K562 (cell line): ENCODE measurements around the gene CRADD. TPM values are rescaled to one million over a fixed set of nuclear protein-coding genes. Genes with fewer than 3 reads are reported as not detected.

Experiments
- HDGF ChIP-seq: fragments of 450-650 bp; IDR thresholded peaks from 2 replicates; pipeline ENCODE4 v1.6.1; 2016
- IRF2 ChIP-seq: sonication (generic); formaldehyde crosslinking; IDR thresholded peaks from 2 replicates; pipeline ENCODE4 v1.8.1; 2022; ENCODE audit warnings: mild to moderate bottlenecking, missing genetic modification reagents
- KHSRP ChIP-seq: fragments of 450-650 bp; IDR thresholded peaks from 2 replicates; pipeline ENCODE4 v1.6.1; 2017
- NCOR1 ChIP-seq: fragments of 450-650 bp; IDR thresholded peaks from 2 replicates; pipeline ENCODE4 v1.6.1; 2016; ENCODE audit warnings: mild to moderate bottlenecking, moderate library complexity
- RFX7 ChIP-seq: fragments of 250-450 bp; sonication (Bioruptor Pico); IDR thresholded peaks from 2 replicates; pipeline ENCODE4 v1.5.1; 2021; ENCODE audit warnings: mild to moderate bottlenecking
- SIRT6 ChIP-seq: IDR thresholded peaks from one replicate; pipeline ENCODE4 v1.6.1; 2012; ENCODE audit warnings: low read depth, mild to moderate bottlenecking, control low read depth, inconsistent platforms, low read length, moderate library complexity
- SMAD1 ChIP-seq: fragments of 150-350 bp; IDR thresholded peaks from 2 replicates; pipeline ENCODE4 v1.6.1; 2014; ENCODE audit warnings: low read length, low read depth; ENCODE audit not compliant: partially characterized antibody
- polyA plus RNA-seq, 8 experiments: library from polyadenylated mRNA; depleted of rRNA in 4 of 8; stranded (reverse) in 5 of 8; unstranded in 3 of 8; fragments of >200 nt; fragmentation: Nextera tagmentation in 2 of 8; fragmentation: Illumina TruSeq in 1 of 8; extraction: Ambion mirVana in 2 of 8; extraction: Trizol in 1 of 8; gene quantifications; 2 replicates each; pipeline versions ENCODE4 v1.2.1 to v1.2.3, GENCODE V29; 2011 to 2014; ENCODE audit warnings: inconsistent platforms in 1 of 8, missing spikeins in 1 of 8
- total RNA-seq, 7 experiments: library from RNA; depleted of rRNA in 6 of 7; stranded (reverse); fragments of >200 nt in 6 of 7; fragmentation: Illumina TruSeq in 2 of 7; extraction: Trizol in 2 of 7; gene quantifications; 2 replicates each; pipeline versions ENCODE4 v1.2.1 to v1.2.3, GENCODE V29; 2011 to 2021; ENCODE audit warnings: low replicate concordance in 1 of 7
- TF ChIP-seq, protein P1 (sequence below), 2 experiments: fragments of 450-650 bp; IDR thresholded peaks; 2 replicates each; pipeline ENCODE4 v1.6.1; 2018; ENCODE audit warnings: mild to moderate bottlenecking in 2 of 2, low read depth in 1 of 2; ENCODE audit not compliant: partially characterized antibody in 2 of 2
- TF ChIP-seq, protein P2 (sequence below): IDR thresholded peaks from 3 replicates; pipeline ENCODE4 v1.6.1; 2011; ENCODE audit warnings: borderline replicate concordance, mild to moderate bottlenecking; ENCODE audit not compliant: insufficient read length, insufficient read depth
- TF ChIP-seq, protein P3 (sequence below): fragments of 150-350 bp; IDR thresholded peaks from 2 replicates; pipeline ENCODE4 v1.6.1; 2014; ENCODE audit warnings: low read depth, mild to moderate bottlenecking, low read length, borderline replicate concordance
- TF ChIP-seq, protein P4 (sequence below): fragments of 250-450 bp; sonication (Bioruptor Pico); IDR thresholded peaks from 2 replicates; pipeline ENCODE4 v1.4.0; 2020; ENCODE audit warnings: mild to moderate bottlenecking, moderate library complexity
- TF ChIP-seq, protein P5 (sequence below): fragments of 450-650 bp; IDR thresholded peaks from 2 replicates; pipeline ENCODE4 v1.6.1; 2018; ENCODE audit warnings: mild to moderate bottlenecking, low read depth; ENCODE audit not compliant: partially characterized antibody
- TF ChIP-seq, protein P6 (sequence below): fragments of 450-650 bp; formaldehyde crosslinking; IDR thresholded peaks from 2 replicates; pipeline ENCODE4 v1.4.0; 2022; ENCODE audit warnings: missing genetic modification characterization

The CRADD gene
- total and polyA plus RNA-seq, 9 of the 15 experiments (the other 6 are each of a cell fraction or from before 2014, with no cell fraction given), result 20.5 to 41.1 (median 25.9) TPM

DNA sequence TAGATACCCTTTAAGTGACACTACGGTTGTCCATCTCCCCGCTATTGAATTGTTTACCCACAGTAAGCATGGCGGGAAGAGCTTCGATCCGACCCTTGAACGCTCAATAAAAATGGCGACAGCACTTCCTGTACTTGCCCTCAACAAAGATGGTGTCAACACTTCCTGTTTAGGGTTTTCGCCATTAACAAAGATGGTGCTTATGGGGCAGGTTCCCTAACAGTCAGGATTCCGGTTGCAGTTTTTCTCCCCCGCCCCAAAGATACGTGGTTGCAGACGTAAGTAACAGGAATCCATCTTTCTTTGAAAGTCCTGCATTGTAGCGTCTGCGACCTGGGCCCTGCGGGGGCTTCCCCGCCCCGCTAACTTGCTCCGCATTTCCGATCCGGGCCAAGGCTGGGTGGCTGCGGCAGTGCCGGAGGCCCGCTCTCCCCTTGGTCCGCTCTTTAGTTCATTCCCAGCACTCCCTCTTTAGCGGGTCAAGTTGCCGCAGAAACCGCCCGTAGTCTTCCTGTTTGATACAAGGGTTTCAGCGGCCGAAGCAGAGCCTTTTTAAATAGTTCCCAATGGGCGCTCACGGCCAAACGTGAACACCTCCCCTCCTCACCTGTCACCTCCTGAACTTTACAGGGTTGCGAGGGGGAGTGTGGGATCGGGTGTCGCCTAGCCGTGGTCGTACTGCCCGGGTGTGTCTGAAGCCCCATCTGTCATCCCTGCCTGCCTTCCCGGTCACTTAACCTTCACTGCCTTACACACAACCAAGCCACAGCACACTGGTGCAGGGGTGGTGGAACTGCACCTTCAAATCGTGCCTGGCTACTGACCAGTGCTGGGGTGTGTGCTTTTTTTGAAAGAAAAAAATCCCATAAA is at the start of gene CRADD (continued):
- TF ChIP-seq, protein P1, sequence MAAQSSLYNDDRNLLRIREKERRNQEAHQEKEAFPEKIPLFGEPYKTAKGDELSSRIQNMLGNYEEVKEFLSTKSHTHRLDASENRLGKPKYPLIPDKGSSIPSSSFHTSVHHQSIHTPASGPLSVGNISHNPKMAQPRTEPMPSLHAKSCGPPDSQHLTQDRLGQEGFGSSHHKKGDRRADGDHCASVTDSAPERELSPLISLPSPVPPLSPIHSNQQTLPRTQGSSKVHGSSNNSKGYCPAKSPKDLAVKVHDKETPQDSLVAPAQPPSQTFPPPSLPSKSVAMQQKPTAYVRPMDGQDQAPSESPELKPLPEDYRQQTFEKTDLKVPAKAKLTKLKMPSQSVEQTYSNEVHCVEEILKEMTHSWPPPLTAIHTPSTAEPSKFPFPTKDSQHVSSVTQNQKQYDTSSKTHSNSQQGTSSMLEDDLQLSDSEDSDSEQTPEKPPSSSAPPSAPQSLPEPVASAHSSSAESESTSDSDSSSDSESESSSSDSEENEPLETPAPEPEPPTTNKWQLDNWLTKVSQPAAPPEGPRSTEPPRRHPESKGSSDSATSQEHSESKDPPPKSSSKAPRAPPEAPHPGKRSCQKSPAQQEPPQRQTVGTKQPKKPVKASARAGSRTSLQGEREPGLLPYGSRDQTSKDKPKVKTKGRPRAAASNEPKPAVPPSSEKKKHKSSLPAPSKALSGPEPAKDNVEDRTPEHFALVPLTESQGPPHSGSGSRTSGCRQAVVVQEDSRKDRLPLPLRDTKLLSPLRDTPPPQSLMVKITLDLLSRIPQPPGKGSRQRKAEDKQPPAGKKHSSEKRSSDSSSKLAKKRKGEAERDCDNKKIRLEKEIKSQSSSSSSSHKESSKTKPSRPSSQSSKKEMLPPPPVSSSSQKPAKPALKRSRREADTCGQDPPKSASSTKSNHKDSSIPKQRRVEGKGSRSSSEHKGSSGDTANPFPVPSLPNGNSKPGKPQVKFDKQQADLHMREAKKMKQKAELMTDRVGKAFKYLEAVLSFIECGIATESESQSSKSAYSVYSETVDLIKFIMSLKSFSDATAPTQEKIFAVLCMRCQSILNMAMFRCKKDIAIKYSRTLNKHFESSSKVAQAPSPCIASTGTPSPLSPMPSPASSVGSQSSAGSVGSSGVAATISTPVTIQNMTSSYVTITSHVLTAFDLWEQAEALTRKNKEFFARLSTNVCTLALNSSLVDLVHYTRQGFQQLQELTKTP (IDR thresholded peaks at IDR 0.05; ENCODE audit: low read depth in 1 of 2, partially characterized antibody in 2 of 2), result no peak
- TF ChIP-seq, protein P2, sequence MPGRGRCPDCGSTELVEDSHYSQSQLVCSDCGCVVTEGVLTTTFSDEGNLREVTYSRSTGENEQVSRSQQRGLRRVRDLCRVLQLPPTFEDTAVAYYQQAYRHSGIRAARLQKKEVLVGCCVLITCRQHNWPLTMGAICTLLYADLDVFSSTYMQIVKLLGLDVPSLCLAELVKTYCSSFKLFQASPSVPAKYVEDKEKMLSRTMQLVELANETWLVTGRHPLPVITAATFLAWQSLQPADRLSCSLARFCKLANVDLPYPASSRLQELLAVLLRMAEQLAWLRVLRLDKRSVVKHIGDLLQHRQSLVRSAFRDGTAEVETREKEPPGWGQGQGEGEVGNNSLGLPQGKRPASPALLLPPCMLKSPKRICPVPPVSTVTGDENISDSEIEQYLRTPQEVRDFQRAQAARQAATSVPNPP, result no peak
- TF ChIP-seq, protein P3, sequence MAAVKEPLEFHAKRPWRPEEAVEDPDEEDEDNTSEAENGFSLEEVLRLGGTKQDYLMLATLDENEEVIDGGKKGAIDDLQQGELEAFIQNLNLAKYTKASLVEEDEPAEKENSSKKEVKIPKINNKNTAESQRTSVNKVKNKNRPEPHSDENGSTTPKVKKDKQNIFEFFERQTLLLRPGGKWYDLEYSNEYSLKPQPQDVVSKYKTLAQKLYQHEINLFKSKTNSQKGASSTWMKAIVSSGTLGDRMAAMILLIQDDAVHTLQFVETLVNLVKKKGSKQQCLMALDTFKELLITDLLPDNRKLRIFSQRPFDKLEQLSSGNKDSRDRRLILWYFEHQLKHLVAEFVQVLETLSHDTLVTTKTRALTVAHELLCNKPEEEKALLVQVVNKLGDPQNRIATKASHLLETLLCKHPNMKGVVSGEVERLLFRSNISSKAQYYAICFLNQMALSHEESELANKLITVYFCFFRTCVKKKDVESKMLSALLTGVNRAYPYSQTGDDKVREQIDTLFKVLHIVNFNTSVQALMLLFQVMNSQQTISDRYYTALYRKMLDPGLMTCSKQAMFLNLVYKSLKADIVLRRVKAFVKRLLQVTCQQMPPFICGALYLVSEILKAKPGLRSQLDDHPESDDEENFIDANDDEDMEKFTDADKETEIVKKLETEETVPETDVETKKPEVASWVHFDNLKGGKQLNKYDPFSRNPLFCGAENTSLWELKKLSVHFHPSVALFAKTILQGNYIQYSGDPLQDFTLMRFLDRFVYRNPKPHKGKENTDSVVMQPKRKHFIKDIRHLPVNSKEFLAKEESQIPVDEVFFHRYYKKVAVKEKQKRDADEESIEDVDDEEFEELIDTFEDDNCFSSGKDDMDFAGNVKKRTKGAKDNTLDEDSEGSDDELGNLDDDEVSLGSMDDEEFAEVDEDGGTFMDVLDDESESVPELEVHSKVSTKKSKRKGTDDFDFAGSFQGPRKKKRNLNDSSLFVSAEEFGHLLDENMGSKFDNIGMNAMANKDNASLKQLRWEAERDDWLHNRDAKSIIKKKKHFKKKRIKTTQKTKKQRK, result no peak
- no peak for TF ChIP-seq RFX7 (CRISPR knock-in tag)
- TF ChIP-seq IRF2 (CRISPR knock-in tag), result no peak
- TF ChIP-seq, protein P4, sequence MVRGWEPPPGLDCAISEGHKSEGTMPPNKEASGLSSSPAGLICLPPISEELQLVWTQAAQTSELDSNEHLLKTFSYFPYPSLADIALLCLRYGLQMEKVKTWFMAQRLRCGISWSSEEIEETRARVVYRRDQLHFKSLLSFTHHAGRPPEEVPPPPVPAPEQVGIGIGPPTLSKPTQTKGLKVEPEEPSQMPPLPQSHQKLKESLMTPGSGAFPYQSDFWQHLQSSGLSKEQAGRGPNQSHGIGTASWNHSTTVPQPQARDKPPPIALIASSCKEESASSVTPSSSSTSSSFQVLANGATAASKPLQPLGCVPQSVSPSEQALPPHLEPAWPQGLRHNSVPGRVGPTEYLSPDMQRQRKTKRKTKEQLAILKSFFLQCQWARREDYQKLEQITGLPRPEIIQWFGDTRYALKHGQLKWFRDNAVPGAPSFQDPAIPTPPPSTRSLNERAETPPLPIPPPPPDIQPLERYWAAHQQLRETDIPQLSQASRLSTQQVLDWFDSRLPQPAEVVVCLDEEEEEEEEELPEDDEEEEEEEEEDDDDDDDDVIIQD (CRISPR knock-in tag), result no peak
- TF ChIP-seq HDGF, result no peak
- TF ChIP-seq, protein P5, sequence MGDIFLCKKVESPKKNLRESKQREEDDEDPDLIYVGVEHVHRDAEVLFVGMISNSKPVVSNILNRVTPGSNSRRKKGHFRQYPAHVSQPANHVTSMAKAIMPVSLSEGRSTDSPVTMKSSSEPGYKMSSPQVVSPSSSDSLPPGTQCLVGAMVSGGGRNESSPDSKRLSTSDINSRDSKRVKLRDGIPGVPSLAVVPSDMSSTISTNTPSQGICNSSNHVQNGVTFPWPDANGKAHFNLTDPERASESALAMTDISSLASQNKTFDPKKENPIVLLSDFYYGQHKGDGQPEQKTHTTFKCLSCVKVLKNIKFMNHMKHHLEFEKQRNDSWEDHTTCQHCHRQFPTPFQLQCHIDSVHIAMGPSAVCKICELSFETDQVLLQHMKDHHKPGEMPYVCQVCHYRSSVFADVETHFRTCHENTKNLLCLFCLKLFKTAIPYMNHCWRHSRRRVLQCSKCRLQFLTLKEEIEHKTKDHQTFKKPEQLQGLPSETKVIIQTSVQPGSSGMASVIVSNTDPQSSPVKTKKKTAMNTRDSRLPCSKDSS, result no peak
- no peak for TF ChIP-seq KHSRP
- TF ChIP-seq, protein P6, sequence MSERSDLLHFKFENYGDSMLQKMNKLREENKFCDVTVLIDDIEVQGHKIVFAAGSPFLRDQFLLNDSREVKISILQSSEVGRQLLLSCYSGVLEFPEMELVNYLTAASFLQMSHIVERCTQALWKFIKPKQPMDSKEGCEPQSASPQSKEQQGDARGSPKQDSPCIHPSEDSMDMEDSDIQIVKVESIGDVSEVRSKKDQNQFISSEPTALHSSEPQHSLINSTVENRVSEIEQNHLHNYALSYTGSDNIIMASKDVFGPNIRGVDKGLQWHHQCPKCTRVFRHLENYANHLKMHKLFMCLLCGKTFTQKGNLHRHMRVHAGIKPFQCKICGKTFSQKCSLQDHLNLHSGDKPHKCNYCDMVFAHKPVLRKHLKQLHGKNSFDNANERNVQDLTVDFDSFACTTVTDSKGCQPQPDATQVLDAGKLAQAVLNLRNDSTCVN (CRISPR knock-in tag), result no peak
- no peak for TF ChIP-seq SIRT6
- peak; percentile 42; the same call in 1 of the 2 replicates for TF ChIP-seq NCOR1
- TF ChIP-seq SMAD1, result no peak
